ENCODE results near the gene DMKN. TPM values are rescaled to one million over a fixed set of nuclear protein-coding genes. Genes with fewer than 3 reads are reported as not detected.

Gene DMKN
- total RNA-seq, 1 donor from 2014 or later = 200 TPM

DNA sequence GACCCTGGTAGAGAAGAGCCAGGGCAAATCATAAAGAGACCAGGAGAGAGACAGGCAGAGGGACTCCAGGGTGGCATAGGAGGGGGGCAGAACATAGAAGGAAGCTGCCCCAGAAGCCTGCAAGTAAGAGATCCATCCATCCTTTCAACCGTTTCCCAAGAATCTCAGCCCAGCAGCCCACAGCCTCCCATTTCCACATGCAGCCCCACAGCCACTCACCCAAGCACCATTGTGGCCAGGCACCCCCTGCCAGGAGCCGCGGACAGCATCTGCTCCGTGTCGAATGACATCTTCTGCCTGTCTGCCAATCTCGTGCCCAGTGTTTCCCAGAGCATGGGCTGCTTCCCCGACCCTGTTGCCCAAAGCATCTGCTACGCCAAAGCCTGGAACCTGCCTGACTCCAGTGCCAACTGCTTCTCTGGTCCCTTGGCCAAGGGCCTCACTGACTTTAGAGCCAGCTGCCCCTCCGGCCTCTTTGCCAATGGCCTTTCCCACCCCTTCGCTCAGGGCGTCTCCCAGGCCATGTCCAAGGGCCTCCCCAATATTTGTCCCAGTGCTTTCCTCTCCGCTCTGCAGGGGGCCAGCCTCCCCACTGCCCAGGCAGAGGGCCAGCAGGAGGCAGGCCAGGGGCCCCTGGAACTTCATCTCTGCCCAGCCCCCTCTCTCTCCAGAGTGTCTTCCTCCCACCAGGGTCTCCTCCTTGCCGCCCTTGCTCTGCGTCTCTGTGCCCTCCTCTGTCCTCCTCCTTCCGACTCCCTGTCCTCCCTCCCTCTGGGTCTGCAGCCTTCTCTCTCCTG is 420 bp downstream of the DMKN start:
- TF ChIP-seq, protein P1, sequence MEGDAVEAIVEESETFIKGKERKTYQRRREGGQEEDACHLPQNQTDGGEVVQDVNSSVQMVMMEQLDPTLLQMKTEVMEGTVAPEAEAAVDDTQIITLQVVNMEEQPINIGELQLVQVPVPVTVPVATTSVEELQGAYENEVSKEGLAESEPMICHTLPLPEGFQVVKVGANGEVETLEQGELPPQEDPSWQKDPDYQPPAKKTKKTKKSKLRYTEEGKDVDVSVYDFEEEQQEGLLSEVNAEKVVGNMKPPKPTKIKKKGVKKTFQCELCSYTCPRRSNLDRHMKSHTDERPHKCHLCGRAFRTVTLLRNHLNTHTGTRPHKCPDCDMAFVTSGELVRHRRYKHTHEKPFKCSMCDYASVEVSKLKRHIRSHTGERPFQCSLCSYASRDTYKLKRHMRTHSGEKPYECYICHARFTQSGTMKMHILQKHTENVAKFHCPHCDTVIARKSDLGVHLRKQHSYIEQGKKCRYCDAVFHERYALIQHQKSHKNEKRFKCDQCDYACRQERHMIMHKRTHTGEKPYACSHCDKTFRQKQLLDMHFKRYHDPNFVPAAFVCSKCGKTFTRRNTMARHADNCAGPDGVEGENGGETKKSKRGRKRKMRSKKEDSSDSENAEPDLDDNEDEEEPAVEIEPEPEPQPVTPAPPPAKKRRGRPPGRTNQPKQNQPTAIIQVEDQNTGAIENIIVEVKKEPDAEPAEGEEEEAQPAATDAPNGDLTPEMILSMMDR (conservative IDR thresholded peaks at IDR 0.05; ENCODE audit: low read depth, low read length) = no peak
- no peak for DNase-seq (ENCODE audit: low read depth)
- no peak overlapping the region for H3K4me3 ChIP-seq (ENCODE audit: low read depth, low read length)

DNA sequence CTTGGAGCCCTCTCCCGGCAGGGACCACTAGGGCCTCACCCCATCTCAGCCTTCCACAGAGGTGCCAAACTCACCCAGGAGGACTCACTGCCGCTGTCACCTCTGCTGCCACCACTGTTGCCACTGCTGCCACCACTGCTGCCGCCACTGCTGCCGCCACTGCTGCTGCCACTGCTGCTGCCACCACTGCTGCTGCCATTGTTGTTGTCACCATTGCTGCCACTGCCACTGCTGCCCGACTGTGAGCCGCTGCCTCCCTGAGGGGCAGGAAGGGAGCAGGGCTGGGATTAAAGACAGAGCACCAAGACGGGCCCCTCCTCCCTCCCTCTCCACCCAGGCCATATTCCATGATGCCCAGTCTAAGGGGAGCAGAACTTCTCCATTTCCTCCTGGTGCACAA is 2.1 kb downstream of the DMKN start:
- no peak for DNase-seq (ENCODE audit: low read depth)
- TF ChIP-seq, protein P1 (conservative IDR thresholded peaks at IDR 0.05; ENCODE audit: low read depth, low read length) = no peak

DNA sequence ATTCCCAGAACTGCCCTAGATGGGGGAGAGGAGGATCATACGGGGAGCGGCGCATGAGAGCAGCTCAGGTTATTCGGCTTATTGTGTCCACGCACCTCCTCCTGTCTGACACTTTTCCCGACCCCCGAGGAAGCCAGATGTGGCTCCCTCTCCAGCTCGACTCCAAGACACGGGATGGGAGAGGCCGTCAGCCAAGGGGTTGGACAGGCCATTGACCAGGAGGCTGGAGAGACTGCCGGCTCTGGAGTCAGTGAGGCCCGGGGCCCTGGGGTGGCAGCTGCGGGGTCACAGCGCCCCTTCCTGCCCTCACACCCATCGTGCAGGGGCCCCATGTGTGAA is 2.9 kb downstream of the DMKN start:
- TF ChIP-seq, protein P1 (conservative IDR thresholded peaks at IDR 0.05; ENCODE audit: low read depth, low read length) = no peak
- no peak for DNase-seq (ENCODE audit: low read depth)
- H3K4me3 ChIP-seq (ENCODE audit: low read depth, low read length) = peak overlapping the region; percentile 67

More for the DNA sequence above, 2.1 kb downstream of the DMKN start:
- H3K4me3 ChIP-seq (ENCODE audit: low read depth, low read length) = no peak overlapping the region

DNA sequence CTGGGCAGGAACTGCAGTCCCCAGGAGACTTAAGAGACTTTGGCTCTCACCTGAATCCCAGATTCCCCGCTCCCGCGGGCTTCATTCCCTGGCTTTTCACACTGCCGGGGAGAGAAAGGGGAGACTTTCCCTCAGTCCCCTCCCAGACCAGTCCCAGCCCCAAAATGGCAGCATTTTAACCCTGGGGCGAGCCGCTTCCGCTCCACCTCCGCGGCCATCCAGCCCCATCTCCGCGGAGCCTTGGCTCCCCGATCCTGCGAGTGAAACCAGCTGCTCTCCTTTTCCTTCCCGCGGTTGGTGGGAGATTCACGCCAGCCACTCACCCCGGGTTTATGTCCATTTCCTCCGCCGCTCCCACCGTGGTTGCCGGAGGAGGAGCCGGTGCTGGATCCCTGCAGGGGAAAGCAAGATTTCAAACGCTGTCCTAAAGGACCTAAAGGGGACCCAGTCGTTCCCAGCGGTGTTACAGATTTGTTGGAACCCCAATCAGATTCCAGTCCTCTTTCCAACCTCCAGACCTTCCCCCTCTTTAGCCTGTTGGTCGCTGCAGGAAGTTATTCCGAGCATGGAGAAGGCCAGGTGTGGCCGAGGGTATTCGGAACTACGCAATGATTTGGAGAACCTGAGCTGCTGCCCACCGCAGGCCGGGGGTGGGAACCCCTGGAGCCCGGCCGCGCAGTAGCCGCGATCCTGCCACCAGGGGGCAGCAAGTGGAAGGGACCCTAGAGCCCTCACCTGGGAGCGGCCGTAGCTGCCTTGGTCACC is 3.4 kb downstream of the DMKN start:
- H3K4me3 ChIP-seq (ENCODE audit: low read depth, low read length) = peak overlapping the region; percentile 67
- no peak for DNase-seq (ENCODE audit: low read depth)
- TF ChIP-seq, protein P1 (conservative IDR thresholded peaks at IDR 0.05; ENCODE audit: low read depth, low read length) = peak; percentile 92

DNA sequence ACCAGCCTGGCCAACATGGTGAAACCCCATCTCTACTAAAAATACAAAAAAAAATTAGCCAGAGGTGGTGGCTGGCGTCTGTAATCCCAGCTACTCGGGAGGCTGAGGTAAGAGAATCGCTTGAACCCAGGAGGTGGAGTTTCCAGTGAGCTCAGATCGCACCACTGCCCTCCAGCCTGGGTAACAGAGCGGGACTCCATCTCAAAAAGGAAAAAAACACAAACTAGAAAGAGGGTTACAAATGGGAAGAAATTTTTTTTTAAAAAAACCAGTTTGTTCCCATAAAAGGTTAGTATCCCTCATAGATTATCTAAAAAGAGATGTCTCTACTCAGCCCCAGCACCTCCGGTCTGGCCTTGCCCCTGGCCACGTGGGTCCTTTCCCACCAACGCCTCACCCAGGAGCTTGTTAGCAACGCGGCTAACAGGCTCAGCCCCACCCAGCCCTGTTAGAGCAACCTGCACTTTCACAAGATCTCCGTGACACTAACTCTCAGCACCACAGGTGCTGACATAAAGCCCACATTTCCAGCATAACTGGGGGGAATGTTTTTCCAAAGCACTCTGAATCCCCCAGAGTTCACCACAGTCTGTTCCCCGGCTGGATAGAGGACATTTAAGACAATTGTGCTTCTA is 4.3 kb downstream of the DMKN start:
- TF ChIP-seq, protein P1 (conservative IDR thresholded peaks at IDR 0.05; ENCODE audit: low read depth, low read length) = no peak
- H3K4me3 ChIP-seq (ENCODE audit: low read depth, low read length) = peak overlapping the region; percentile 67
- no peak for DNase-seq (ENCODE audit: low read depth)

DNA sequence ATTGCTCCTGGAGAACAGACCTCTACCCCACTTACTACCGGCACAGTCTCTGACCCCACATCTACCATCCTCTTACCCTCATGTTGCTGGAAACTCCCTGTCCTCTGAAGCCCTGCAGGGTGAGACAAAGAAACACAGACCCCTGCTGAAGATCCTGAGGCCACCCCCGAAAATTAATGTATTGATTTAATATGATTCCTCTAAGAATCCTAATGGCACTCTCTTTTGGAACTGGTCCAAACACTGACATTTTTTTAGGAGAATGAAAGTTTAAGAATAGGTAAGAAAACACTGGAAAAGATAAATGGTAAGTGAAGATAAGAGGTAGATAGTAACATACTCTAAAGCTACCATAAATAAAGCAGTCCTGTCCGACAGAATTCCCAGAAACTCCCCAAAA is 5.3 kb downstream of the DMKN start:
- TF ChIP-seq, protein P1 (conservative IDR thresholded peaks at IDR 0.05; ENCODE audit: low read depth, low read length) = no peak
- no peak for DNase-seq (ENCODE audit: low read depth)

More for the DNA sequence above, 5.3 kb downstream of the DMKN start:
- no peak overlapping the region for H3K4me3 ChIP-seq (ENCODE audit: low read depth, low read length)

Data from epithelial cell of proximal tubule (primary cell).